ENCODE results near the gene DUSP7. TPM values are rescaled to one million over a fixed set of nuclear protein-coding genes. Genes with fewer than 3 reads are reported as not detected.

DUSP7 gene
- total RNA-seq, 1 experiment from 2014 or later = 13.1 TPM

GRCh38 chr3:52085681-52086282, 29.4 kb upstream of the DUSP7 start:
- DNase-seq (ENCODE audit: low read depth, low spot score) (no peak), ATAC-seq (no peak)
- no TSS peak for BruUV-seq (replicated peaks)
- Histone ChIP-seq H3K4me3 (ENCODE audit: low read depth in 2 of 2, low read length in 2 of 2) (no peak overlapping the region), H3K9me3 (ENCODE audit: control insufficient read depth, insufficient read depth, low read depth, low read length) (no peaks in the 10 kb centered on the region), H3K27ac (ENCODE audit: low read length) (no peak overlapping the region), H3K4me1 (ENCODE audit: control insufficient read depth, insufficient read depth, low read length) (no peaks in the 10 kb centered on the region; the same call in 1 of the 2 replicates), H3K36me3 (ENCODE audit: control insufficient read depth, insufficient read depth, low read length) (no peaks in the 10 kb centered on the region), H3K27me3 (ENCODE audit: control insufficient read depth, insufficient read depth, low read length) (no peaks in the 10 kb centered on the region)
- TF ChIP-seq POLR2AphosphoS5 (IDR thresholded peaks at IDR 0.05; ENCODE audit: low read depth, low read length) (no peak), TCF7L2 (IDR thresholded peaks at IDR 0.05; ENCODE audit: low read depth, low read length) (no peak), REST (IDR thresholded peaks at IDR 0.05; ENCODE audit: insufficient read depth in 1 of 2, low read depth in 2 of 2, low read length in 1 of 2) (no peak), CTCF (IDR thresholded peaks at IDR 0.05) (no peak), SIN3A (IDR thresholded peaks at IDR 0.05; ENCODE audit: borderline replicate concordance, insufficient read depth, low read depth, low read length) (no peak)
- intact Hi-C loops (cut with micrococcal nuclease; ENCODE audit: unreplicated experiment) = no loop called here
- CTCF ChIA-PET = no interaction called here
- POLR2A ChIA-PET = interaction anchor here (0.6 kb wide), 1 partner anchor 497 kb away, joined by 5 read pairs; no protein-coding TSS in a partner anchor
- in situ Hi-C loops (cut with HindIII; ENCODE audit: low pct_unique_long_range_greater_than_20kb, low sequenced_read_pairs) = no loop called here

- no peak for DNase-seq (ENCODE audit: low read depth, low spot score)
These were observed 28.7 kb upstream of the DUSP7 start for GRCh38 chr3:52084954-52085680.

More at GRCh38 chr3:52084954-52085680, 28.7 kb upstream of the DUSP7 start:
- in situ Hi-C loops (cut with HindIII; ENCODE audit: low pct_unique_long_range_greater_than_20kb, low sequenced_read_pairs) (no loop called here), intact Hi-C loops (cut with micrococcal nuclease; ENCODE audit: unreplicated experiment) (no loop called here)
- Histone ChIP-seq H3K27ac (ENCODE audit: low read length) (no peak overlapping the region), H3K4me1 (ENCODE audit: control insufficient read depth, insufficient read depth, low read length) (no peaks in the 10 kb centered on the region; the same call in 1 of the 2 replicates), H3K9me3 (ENCODE audit: control insufficient read depth, insufficient read depth, low read depth, low read length) (no peaks in the 10 kb centered on the region), H3K36me3 (ENCODE audit: control insufficient read depth, insufficient read depth, low read length) (no peaks in the 10 kb centered on the region), H3K27me3 (ENCODE audit: control insufficient read depth, insufficient read depth, low read length) (no peaks in the 10 kb centered on the region), H3K4me3 (ENCODE audit: low read depth in 2 of 2, low read length in 2 of 2) (no peak overlapping the region)
- CTCF ChIA-PET = no interaction called here
- TF ChIP-seq REST (IDR thresholded peaks at IDR 0.05; ENCODE audit: insufficient read depth in 1 of 2, low read depth in 2 of 2, low read length in 1 of 2) = no peak
- no peak for TF ChIP-seq TCF7L2 (IDR thresholded peaks at IDR 0.05; ENCODE audit: low read depth, low read length)
- no peak for TF ChIP-seq SIN3A (IDR thresholded peaks at IDR 0.05; ENCODE audit: borderline replicate concordance, insufficient read depth, low read depth, low read length)
- TF ChIP-seq POLR2AphosphoS5 (IDR thresholded peaks at IDR 0.05; ENCODE audit: low read depth, low read length) = no peak
- ATAC-seq = peak; percentile 81
- no TSS peak for BruUV-seq (replicated peaks)
- POLR2A ChIA-PET = interaction anchor here (0.6 kb wide), 1 partner anchor 497 kb away, joined by 5 read pairs; no protein-coding TSS in a partner anchor
